Right lobe of liver (tissue), 4 donors: ENCODE results near the gene AJAP1.

Source experiments
- CTCF ChIP-seq, 4 donors: fragments of 200-600 bp in 3 of 4; fragments of 450-650 bp in 1 of 4; IDR thresholded peaks; one replicate each; pipeline versions ENCODE4 v1.5.1 to v1.8.0; 2016 to 2022; ENCODE audit warnings: antibody characterized with exemption in 4 of 4, mild to moderate bottlenecking in 2 of 4
- POLR2A ChIP-seq: fragments of 450-650 bp; IDR thresholded peaks from one replicate; pipeline ENCODE4 v1.6.1; 2017; ENCODE audit warnings: antibody characterized with exemption, mild to moderate bottlenecking
- donor health status: DM: no; HTN: no; CAD: no.
- donor health status: DM: no; HTN: no; CAD: no.
- donor health status: DM: no; HTN: yes; CAD: no.

- TF ChIP-seq POLR2A (no peak), CTCF (IDR thresholded peaks at IDR 0.05) (no peak)
Measured at GRCh38 chr1:4658643-4659628, 4.5 kb downstream of the AJAP1 start.
